Measurements from ENCODE around the gene NT5C1A. TPM values are rescaled to one million over a fixed set of nuclear protein-coding genes. Genes with fewer than 3 reads are reported as not detected.

NT5C1A gene
- total RNA-seq, 1 experiment from 2014 or later, result 0.52 TPM

DNA sequence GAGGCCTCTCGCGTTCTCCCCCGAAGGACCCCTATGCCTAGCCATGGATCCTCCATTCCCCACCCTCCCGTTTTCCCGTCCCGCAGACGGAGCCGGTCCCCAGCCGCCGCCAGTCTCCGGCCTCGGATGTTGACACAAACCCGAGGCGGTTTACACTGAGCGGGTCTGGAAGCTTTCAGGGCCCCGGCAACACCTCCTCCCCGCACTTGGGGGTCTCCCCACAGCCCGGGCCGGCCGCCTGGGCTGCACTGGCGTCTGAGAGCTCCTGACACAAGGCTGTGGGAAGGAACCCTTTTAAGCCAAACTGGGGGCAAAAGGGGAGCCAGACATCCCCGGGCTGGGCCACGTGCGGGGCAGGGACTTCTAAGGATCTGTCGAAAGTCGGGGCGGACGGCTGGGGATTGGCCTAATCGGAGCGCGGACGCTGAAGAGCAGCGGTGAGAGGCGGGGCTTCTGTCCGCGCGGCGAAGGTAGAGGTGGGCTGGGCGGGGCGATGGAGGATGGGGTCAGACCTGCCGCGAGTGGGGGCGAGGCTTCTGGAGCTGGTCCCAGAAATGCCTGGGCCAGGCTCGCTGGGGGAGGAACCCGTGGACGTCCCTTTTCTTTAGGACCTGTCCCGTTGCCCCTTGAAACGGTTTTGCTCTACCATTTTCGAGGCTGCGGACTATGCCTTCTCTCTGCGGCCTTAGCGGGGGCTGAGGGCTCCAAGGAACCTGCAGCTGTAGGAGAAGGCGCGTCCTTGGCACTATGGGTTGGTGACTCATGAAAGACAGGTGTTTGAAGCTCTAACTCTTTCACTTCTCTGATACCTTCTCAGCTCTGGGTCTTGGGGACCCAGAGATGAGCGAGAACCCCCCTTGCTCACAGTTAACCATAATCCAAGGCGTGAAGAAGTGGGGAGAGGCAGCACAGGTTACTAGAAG is 20.5 kb upstream of the NT5C1A start:
- Histone ChIP-seq H3K27ac (ENCODE audit: low read length) (no peak overlapping the region), H3K4me1 (ENCODE audit: low read length) (peaks cover 4% of the 10 kb centered on the region; the same call in 1 of the 2 replicates), H3K4me3 (ENCODE audit: low read length) (no peak overlapping the region), H3K79me2 (ENCODE audit: low read length) (no peaks in the 10 kb centered on the region), H3K36me3 (ENCODE audit: insufficient read depth, low read length) (no peaks in the 10 kb centered on the region), H3K9me2 (replicated peaks; ENCODE audit: insufficient read depth, low read length) (no peaks in the 10 kb centered on the region), H3K9me3 (ENCODE audit: low read length) (no peaks in the 10 kb centered on the region), H4K20me1 (ENCODE audit: insufficient read depth, low read depth, low read length) (0 out of 2 replicates have a peak, but pooled peaks cover 4% of the 10 kb centered on the region), H3K27me3 (ENCODE audit: low read length) (no peaks in the 10 kb centered on the region), H2AFZ (ENCODE audit: low read length) (no peak overlapping the region), H3K9ac (ENCODE audit: low read length) (no peak overlapping the region), H3K4me2 (ENCODE audit: low read depth, low read length, poor library complexity, severe bottlenecking) (no peak overlapping the region)
- DNase-seq, result no peak

DNA sequence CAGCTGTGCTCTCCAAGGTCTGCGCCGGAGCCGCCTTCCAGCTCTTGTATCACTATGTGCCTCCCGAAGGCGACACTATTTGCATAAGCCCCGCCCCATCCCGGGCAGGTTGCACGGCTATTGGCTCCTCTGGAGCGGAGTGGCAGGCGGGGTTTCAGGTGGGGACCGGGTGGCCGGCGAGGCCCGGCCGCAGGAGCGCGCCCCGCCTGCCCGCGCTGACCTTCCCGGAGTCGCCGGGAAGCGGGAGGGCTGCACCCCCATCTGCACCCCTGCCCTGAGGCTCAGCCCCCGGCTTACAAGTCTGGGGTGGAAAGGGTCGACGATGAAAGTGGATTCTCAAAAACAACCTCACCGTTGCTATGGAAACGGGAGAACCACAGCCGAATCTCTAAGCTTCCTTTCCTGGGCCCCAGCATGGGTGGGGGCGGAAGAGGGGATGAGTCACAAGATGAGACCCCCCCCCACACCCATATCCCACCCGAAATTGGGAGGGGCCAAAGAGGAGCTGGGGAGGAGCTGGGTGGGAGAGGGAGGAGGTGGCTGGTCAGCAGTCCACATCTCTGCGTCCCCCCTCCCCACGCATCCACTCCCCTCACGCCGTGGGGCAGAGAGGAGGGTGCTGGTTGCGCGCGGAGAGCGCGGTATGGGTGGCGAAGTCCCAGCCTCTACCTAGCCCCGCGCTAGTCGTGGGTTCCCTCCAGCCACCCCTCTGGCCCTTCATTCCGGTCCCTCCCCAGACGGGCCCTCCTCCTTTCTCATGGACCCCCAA is 19.7 kb upstream of the NT5C1A start, which contains the start of gene HPCAL4:
Gene HPCAL4, minus strand, starts transcription at position 51 of the 769 bp plus-strand sequence. CDS start 6,830 bp downstream, outside the sequence.
- Histone ChIP-seq H4K20me1 (ENCODE audit: insufficient read depth, low read depth, low read length) (0 out of 2 replicates have a peak, but pooled peaks cover 4% of the 10 kb centered on the region), H3K79me2 (ENCODE audit: low read length) (no peaks in the 10 kb centered on the region), H3K4me1 (ENCODE audit: low read length) (peaks cover 4% of the 10 kb centered on the region; the same call in 1 of the 2 replicates), H3K4me2 (ENCODE audit: low read depth, low read length, poor library complexity, severe bottlenecking) (peak within 1 kb of the TSS; percentile 61), H2AFZ (ENCODE audit: low read length) (no peak within 1 kb of the TSS), H3K9me3 (ENCODE audit: low read length) (no peaks in the 10 kb centered on the region), H3K36me3 (ENCODE audit: insufficient read depth, low read length) (no peaks in the 10 kb centered on the region), H3K27ac (ENCODE audit: low read length) (no peak within 1 kb of the TSS), H3K9ac (ENCODE audit: low read length) (peak within 1 kb of the TSS; percentile 48; the same call in 1 of the 2 replicates), H3K9me2 (replicated peaks; ENCODE audit: insufficient read depth, low read length) (no peaks in the 10 kb centered on the region), H3K4me3 (ENCODE audit: low read length) (peak within 1 kb of the TSS; percentile 36; the same call in 1 of the 2 replicates), H3K27me3 (ENCODE audit: low read length) (no peaks in the 10 kb centered on the region)
- DNase-seq, result peak; percentile 88

DNA sequence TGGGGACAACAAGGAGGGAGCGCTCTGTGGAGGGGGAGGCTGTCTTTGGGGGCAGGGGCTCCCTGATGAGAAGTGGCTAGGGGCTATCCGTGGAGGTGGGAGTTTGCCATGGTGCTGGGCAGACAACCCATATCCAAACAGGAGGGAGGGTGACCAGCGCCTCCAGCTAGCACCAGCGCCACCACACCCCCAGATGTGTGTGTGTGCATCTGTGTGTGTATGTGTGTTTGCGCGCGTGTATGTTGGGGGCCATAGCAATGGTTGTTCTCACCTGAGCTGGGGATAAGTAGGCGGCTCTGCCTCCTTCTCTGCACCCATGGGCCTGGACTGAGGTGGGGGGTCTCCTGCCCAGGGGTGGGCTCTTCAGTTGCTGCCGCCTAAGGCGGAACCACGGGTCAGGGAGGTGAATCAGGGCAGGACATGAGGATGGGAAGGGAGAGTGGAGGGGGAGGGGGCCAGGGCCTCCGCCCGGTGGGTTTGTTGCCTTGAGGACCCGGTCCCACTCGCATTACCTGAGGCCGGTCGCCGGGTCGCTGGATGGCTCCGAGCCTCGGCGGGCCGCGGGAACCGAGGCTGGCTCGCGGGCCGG is 19.0 kb upstream of the NT5C1A start:
- 0 out of 2 replicates have a peak, but pooled peaks cover 4% of the 10 kb centered on the region for H4K20me1 ChIP-seq (ENCODE audit: insufficient read depth, low read depth, low read length)
- no peak overlapping the region for H3K27ac ChIP-seq (ENCODE audit: low read length)
- peak overlapping the region; percentile 36; the same call in 1 of the 2 replicates for H3K4me3 ChIP-seq (ENCODE audit: low read length)
- no peaks in the 10 kb centered on the region for H3K27me3 ChIP-seq (ENCODE audit: low read length)
- no peaks in the 10 kb centered on the region for H3K9me3 ChIP-seq (ENCODE audit: low read length)
- H3K4me1 ChIP-seq (ENCODE audit: low read length), result peaks cover 4% of the 10 kb centered on the region; the same call in 1 of the 2 replicates
- DNase-seq, result no peak
- peak overlapping the region; percentile 48; the same call in 1 of the 2 replicates for H3K9ac ChIP-seq (ENCODE audit: low read length)
- no peak overlapping the region for H2AFZ ChIP-seq (ENCODE audit: low read length)
- peak overlapping the region; percentile 61 for H3K4me2 ChIP-seq (ENCODE audit: low read depth, low read length, poor library complexity, severe bottlenecking)
- H3K79me2 ChIP-seq (ENCODE audit: low read length), result no peaks in the 10 kb centered on the region
- H3K36me3 ChIP-seq (ENCODE audit: insufficient read depth, low read length), result no peaks in the 10 kb centered on the region
- H3K9me2 ChIP-seq (replicated peaks; ENCODE audit: insufficient read depth, low read length), result no peaks in the 10 kb centered on the region

DNA sequence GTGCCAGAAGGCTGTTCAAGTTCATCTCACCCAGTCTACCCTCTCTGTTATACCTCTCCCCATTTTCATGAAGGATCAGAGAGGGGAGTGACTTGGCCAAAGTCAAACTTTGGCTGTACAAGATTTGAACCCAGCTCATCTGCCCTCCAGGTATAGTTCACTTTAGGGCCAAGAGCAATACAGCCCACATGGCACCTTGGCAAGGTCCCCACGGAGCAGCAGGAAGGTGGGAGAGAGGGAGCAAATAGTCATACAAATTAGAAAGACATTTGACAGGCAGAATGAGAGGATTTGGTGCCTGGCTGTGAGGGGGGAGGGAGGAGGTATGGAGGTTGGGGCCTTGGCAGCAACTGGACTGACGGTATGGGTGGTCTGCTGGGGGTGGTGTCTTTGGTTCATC is 18.3 kb upstream of the NT5C1A start:
- H3K4me3 ChIP-seq (ENCODE audit: low read length), result no peak overlapping the region
- no peak for DNase-seq

DNA sequence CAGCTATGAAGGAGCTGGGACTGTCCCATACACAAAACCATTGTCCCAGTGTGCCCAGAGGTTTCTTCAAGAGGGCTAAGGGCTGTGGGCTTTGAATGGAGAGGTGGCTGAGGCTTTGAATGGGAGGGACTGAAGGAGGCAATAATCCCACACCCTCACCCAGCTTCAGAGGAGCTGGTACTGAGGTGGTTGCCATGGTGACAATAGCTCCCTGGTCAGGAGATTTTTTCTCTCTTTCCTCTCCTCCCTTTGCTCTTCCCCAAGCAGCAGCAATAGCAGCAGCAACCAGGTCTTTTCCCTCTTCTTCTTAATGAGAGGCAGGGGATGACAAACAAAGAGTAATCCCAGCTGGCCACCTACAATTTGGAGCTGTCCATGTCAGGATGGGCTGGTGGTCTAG is 17.7 kb upstream of the NT5C1A start:
- no peaks in the 10 kb centered on the region for H3K9me3 ChIP-seq (ENCODE audit: low read length)
- DNase-seq, result no peak
- no peaks in the 10 kb centered on the region for H3K27me3 ChIP-seq (ENCODE audit: low read length)

More for the DNA sequence above, 18.3 kb upstream of the NT5C1A start:
- Histone ChIP-seq H3K9me2 (replicated peaks; ENCODE audit: insufficient read depth, low read length) (no peaks in the 10 kb centered on the region), H3K9me3 (ENCODE audit: low read length) (no peaks in the 10 kb centered on the region), H3K79me2 (ENCODE audit: low read length) (no peaks in the 10 kb centered on the region), H3K27me3 (ENCODE audit: low read length) (no peaks in the 10 kb centered on the region), H3K4me1 (ENCODE audit: low read length) (peaks cover 4% of the 10 kb centered on the region; the same call in 1 of the 2 replicates), H2AFZ (ENCODE audit: low read length) (no peak overlapping the region), H3K9ac (ENCODE audit: low read length) (no peak overlapping the region), H4K20me1 (ENCODE audit: insufficient read depth, low read depth, low read length) (0 out of 2 replicates have a peak, but pooled peaks cover 4% of the 10 kb centered on the region), H3K4me2 (ENCODE audit: low read depth, low read length, poor library complexity, severe bottlenecking) (no peak overlapping the region), H3K27ac (ENCODE audit: low read length) (no peak overlapping the region), H3K36me3 (ENCODE audit: insufficient read depth, low read length) (no peaks in the 10 kb centered on the region)

DNA sequence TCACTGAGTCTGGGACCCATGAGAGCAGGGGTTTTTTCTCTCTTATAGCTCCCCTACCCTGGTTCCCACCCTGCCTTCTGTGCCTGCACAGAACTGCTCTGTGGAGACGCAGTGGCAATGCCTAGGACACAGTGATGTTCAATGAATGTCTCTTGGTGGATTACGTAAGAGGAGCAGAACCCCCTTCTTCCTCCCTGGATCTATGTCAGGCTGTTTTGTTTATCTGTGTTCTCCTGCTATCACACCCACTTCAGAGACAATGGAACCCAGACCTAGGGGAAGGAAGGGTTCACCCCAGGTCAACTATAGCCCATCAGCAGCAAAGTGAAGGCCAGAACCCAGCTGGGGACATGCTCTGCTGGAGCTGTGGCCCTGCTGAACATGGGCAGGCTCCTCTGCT is 17.3 kb upstream of the NT5C1A start:
- Histone ChIP-seq H3K4me2 (ENCODE audit: low read depth, low read length, poor library complexity, severe bottlenecking) (no peak overlapping the region), H3K4me1 (ENCODE audit: low read length) (peaks cover 4% of the 10 kb centered on the region; the same call in 1 of the 2 replicates), H3K27me3 (ENCODE audit: low read length) (no peaks in the 10 kb centered on the region)

More for the DNA sequence above, 17.7 kb upstream of the NT5C1A start:
- no peak overlapping the region for H3K4me2 ChIP-seq (ENCODE audit: low read depth, low read length, poor library complexity, severe bottlenecking)
- H3K27ac ChIP-seq (ENCODE audit: low read length), result no peak overlapping the region
- H3K9ac ChIP-seq (ENCODE audit: low read length), result no peak overlapping the region
- no peaks in the 10 kb centered on the region for H3K79me2 ChIP-seq (ENCODE audit: low read length)
- no peaks in the 10 kb centered on the region for H3K36me3 ChIP-seq (ENCODE audit: insufficient read depth, low read length)
- no peak overlapping the region for H3K4me3 ChIP-seq (ENCODE audit: low read length)
- no peak overlapping the region for H2AFZ ChIP-seq (ENCODE audit: low read length)
- H4K20me1 ChIP-seq (ENCODE audit: insufficient read depth, low read depth, low read length), result 0 out of 2 replicates have a peak, but pooled peaks cover 4% of the 10 kb centered on the region
- peaks cover 4% of the 10 kb centered on the region; the same call in 1 of the 2 replicates for H3K4me1 ChIP-seq (ENCODE audit: low read length)
- H3K9me2 ChIP-seq (replicated peaks; ENCODE audit: insufficient read depth, low read length), result no peaks in the 10 kb centered on the region

DNA sequence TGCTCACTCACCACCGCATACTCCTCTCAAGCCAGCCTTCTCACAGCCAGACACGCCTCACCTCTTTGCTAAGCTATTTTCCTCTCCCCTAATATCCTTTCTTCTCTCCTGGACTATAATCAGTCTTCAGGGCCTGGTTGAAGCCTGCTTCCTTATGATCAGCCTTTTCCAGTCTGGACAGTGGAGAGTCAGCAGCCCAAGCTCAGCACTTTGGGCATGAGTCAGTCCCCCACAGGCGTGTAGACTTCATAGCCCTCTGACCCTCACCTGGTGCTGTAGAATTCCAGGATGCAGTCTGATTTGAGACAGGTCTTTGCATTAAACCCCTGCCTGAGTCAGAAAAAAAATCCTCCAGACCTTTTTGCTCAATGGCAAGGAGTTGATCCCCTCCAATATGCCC is 16.8 kb upstream of the NT5C1A start:
- Histone ChIP-seq H2AFZ (ENCODE audit: low read length) (no peak overlapping the region), H4K20me1 (ENCODE audit: insufficient read depth, low read depth, low read length) (0 out of 2 replicates have a peak, but pooled peaks cover 4% of the 10 kb centered on the region), H3K9me3 (ENCODE audit: low read length) (no peaks in the 10 kb centered on the region), H3K4me1 (ENCODE audit: low read length) (peaks cover 4% of the 10 kb centered on the region; the same call in 1 of the 2 replicates), H3K9me2 (replicated peaks; ENCODE audit: insufficient read depth, low read length) (no peaks in the 10 kb centered on the region), H3K36me3 (ENCODE audit: insufficient read depth, low read length) (no peaks in the 10 kb centered on the region), H3K79me2 (ENCODE audit: low read length) (no peaks in the 10 kb centered on the region), H3K4me3 (ENCODE audit: low read length) (no peak overlapping the region), H3K4me2 (ENCODE audit: low read depth, low read length, poor library complexity, severe bottlenecking) (no peak overlapping the region), H3K27ac (ENCODE audit: low read length) (no peak overlapping the region), H3K27me3 (ENCODE audit: low read length) (no peaks in the 10 kb centered on the region), H3K9ac (ENCODE audit: low read length) (no peak overlapping the region)
- DNase-seq, result no peak

More for the DNA sequence above, 17.3 kb upstream of the NT5C1A start:
- Histone ChIP-seq H3K9ac (ENCODE audit: low read length) (no peak overlapping the region), H4K20me1 (ENCODE audit: insufficient read depth, low read depth, low read length) (0 out of 2 replicates have a peak, but pooled peaks cover 4% of the 10 kb centered on the region), H3K79me2 (ENCODE audit: low read length) (no peaks in the 10 kb centered on the region), H3K9me2 (replicated peaks; ENCODE audit: insufficient read depth, low read length) (no peaks in the 10 kb centered on the region), H3K4me3 (ENCODE audit: low read length) (no peak overlapping the region), H2AFZ (ENCODE audit: low read length) (no peak overlapping the region), H3K36me3 (ENCODE audit: insufficient read depth, low read length) (no peaks in the 10 kb centered on the region), H3K9me3 (ENCODE audit: low read length) (no peaks in the 10 kb centered on the region), H3K27ac (ENCODE audit: low read length) (no peak overlapping the region)
- no peak for DNase-seq

Data from Karpas-422 (cell line).